GM18508 (cell line): ENCODE data around the gene TPTE.
"Not testable (repeated sequence)": the region's sequence is repeated elsewhere in the genome, so short reads cannot be mapped to it uniquely, and the experiment has no call there.

Experiments
- ATAC-seq: cut with Tn5 transposase; IDR thresholded peaks from one replicate; pipeline ENCODE4 v1.9.1; 2021; ENCODE audit warnings: moderate number of reproducible peaks; ENCODE audit not compliant: insufficient read depth, unreplicated experiment

Gene TPTE

DNA sequence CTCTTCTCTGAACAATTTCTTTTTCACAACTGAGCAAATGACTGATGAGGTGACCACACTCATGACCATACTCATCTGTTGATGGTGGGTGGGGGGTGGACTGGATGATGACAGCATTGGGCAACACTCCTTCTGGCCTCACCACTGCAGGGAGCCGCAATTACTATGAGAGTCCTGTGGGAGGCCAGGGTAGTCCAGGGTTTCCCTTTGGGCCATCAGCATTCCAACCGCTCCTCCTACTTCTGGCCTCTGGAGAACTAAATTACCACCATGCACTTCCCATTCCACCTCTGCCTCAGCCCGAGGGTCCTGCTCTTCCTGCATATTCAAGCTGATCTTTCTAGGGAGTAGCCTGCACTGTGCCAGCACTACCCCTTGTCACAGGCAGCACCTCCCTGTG is 94.7 kb downstream of the TPTE start:
- not testable (repeated sequence) for ATAC-seq

DNA sequence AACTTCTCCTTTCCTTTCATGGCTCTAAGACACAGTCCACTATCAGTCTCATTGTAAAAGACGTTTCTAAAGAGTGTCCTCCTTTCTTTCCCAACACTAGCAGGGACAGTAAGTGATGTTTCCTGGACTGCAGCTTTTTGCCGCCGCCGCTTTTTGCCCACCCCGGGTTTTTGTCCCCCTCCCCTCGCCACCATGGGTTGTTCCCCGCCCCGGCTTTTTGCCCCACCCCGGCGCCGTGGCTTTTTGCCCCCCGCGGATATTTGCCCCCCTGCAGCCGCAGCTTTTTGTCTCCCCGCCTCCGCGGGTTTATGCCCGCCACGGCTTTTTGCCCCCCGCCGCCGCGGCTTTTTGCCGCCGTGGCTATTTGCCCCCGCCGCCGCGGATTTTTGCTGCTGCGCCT is 95.2 kb downstream of the TPTE start:
- ATAC-seq, result no peak

DNA sequence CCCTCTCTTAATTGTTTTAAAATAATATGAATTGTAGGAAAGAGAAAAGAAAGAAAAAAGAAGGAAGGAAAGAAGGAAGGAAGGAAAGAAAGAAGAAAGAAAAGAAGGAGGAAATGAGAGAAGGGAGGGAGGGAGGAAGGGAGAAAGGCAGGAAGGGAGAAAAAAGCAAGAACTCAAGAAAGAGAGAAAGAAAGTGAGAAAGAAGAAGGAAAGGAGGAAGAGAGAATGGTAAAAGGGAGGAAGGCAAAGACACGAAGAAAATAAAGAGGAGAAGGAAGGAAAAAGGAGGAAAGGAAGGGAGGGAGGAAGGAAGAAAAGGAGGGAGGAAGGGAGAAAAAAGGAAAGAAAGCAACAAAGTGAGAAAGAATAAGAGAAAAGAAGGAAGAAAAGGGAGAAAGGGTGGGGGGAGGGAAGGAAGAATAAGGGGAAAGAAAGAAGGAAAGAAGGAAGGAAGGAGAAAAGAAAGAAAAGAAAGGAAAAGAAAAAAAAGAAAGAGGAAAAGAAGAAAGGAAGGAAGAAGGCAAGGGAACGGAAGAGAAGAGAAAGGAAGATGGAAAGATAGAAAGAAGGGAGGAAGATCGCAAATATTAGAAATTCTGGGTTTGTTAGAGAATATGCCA is 95.9 kb downstream of the TPTE start:
- ATAC-seq, result not testable (repeated sequence)

DNA sequence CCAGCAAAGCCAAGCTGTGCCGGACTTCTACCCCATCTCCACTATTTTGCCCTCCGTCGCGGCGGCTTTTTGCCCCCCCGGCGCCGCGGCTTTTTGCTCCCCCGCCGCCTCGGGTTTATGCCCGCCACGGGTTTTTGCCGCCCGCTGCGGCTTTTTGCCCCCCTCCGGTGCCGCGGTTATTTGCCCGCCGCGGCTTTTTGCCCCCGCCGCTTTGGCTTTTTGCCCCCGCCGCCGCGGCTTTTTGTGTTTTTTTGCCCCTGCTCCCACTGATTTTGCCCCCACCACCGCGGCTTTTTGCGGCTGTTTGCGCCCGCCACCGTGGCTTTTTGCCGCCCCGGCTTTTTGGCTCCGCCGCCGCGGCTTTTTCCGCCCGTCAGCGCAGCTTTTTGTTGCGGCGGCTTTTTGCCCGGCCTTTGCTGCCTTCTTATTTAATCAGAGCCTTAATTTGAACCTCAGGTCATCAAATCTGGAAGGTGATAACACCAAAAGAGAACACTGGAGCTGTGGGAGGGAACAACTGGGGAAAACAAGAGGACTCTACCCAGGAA is 106.0 kb downstream of the TPTE start:
- no peak for ATAC-seq

DNA sequence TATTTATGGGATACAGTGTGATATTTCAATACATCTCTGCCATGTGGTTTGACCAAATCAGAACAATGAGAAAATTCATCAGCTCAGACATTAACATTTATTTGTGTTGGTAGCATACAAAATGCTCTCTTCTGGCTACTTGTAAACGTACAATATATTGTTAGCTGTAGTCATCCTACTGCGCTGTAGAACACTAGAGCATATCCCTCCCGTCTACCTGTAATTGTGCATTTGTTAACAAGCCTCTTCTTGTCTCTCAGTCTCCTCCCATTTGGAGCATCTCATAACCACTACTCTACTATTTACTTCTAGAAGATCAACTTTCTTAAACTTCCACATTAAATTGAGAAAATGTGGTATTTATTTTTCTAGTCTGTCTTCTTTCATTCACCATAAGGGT is 107.9 kb downstream of the TPTE start:
- ATAC-seq, result not testable (repeated sequence)

DNA sequence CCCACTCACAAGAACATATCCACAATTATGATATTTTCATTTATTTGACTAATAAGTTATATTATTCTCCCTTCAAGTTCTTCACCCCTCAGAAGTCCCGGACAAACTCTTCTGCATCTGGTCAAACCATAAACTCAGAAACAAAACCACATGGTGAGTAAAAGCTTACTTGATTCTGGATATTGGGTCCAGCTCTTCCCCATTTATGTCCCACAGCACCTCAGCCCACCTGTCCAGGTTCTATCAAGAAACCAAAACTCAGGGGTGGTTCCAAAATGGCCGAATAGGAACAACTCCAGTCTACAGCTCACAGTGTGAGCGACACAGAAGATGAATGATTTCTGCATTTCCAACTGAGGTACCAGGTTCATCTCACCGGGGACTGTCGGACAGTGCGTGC is 109.4 kb downstream of the TPTE start:
- not testable (repeated sequence) for ATAC-seq

DNA sequence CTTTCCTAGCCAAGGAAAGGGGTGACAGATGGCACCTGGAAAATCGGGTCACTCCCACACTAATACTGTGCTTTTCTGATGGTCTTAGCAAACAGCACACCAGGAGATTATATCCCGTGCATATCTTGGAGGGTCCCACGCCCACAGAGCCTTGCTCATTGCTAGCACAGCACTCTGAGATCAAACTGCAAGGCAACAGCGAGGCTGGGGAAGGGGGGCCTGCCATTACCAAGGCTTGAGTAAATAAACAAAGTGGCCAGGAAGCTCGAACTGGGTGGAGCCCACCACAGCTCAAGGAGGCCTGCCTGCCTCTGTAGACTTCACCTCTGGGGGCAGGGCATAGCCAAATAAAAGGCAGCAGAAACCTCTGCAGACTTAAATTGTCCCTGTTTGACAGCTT is 109.9 kb downstream of the TPTE start:
- not testable (repeated sequence) for ATAC-seq

DNA sequence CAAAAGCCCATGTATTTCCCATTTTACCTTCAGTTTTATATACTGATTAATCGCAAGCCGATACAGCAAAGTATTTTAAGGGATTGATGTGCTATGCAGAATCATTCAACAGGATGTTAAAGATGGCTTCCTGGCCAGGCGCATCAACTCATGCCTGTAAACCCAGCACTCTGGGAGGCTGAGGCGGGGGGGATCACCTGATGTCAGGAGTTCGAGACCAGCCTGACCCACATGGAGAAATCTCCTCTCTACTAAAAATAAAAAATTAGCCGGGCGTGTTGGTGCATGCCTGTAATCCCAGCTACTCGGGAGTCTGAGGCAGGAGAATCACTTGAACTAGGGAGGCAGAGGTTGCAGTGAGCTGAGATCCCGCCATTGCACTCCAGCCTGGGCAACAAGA is 116.8 kb downstream of the TPTE start:
- not testable (repeated sequence) for ATAC-seq

DNA sequence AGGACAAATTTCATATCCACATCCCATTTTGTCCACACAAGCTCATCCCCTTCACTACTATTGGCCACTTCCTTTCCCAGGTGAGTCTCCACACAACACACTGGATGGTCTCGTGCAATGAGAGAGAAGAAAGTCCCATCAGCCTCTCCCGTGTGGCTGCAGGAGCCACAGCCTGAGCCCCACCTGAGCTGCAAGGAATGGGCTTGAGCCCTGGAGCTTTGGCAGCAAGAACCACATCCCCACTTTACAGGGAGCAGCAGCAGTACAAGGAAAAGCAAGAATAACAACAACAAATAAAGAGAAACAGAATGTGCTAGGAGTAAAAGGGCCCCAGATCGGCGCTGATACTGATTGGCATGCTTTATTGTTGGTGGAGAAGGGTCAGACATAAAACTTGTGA is 117.7 kb downstream of the TPTE start:
- ATAC-seq, result no peak

DNA sequence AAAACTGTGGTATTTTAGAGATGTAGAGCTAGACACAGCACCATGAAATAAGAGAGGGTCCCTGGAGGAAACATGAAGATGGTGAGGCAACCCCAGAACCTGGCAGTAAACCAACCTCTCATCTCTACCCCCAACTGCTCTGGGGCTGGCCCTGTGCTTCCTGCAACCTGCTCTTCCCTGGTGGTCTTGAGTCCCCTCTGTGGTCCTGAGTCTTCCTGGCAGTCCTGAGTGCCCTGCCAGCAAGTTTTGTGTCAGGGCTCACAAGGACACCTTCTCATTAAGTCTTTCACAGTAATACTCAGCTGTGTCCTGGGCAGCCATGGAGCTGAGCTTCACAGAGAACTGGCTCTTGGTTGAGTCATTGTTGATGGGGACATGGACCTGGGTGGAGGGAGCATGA is 118.4 kb downstream of the TPTE start:
- not testable (repeated sequence) for ATAC-seq

DNA sequence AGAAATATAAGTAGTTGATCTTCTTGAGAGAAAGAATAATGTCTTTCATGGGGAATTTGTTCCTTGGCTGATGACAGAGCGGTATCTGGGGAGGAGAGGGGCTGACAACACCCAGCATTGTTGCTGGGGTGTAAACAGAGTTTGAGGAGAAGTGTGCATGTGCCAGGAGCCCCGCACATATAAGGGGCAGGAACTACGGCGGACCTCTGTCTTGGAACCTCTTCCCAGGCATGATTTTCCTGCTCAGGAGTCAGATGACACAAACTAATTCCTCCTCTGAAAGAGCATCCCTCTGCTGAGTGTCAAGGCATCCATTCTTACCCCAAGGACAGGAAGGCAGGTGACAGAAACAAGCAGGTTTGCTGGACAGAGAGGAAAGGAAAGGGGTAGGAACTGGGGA is 119.1 kb downstream of the TPTE start:
- no peak for ATAC-seq

DNA sequence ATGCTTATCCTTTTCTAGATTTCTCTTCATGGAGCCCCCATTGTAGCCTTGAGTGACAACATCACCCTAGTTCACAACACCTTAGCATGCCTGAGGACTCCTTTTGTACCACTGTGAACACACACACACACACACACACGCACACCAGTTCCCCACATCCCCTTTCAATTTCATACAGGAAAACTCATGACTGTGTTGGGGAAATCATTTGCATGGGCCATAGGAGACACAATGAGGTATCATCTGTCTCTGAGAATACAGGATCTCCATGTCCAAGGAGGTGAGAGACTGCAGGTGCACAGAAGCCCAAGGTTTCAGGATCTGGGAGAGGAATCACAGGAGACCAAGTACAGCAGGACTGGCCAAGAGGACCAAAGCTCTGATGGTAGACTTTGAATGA is 119.7 kb downstream of the TPTE start:
- ATAC-seq, result no peak

DNA sequence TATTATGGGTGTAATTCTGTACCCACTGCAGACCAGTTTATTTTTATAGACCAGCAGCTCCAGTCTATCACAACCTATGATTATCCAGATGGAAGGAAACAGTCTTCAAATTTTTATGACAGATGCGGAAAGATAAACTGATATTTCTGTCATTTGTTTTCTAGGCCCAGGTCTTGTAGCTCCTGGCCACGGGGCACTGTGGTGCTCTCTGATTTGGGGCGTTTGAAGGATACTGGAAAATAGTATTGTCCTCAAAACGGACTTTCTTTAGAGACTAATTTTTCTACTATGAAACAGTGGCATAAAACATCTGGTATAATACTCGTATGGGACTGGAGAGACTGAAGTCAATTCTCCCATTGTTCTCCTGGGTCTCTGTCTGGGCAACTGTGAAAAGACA is 124.3 kb downstream of the TPTE start:
- not testable (repeated sequence) for ATAC-seq

DNA sequence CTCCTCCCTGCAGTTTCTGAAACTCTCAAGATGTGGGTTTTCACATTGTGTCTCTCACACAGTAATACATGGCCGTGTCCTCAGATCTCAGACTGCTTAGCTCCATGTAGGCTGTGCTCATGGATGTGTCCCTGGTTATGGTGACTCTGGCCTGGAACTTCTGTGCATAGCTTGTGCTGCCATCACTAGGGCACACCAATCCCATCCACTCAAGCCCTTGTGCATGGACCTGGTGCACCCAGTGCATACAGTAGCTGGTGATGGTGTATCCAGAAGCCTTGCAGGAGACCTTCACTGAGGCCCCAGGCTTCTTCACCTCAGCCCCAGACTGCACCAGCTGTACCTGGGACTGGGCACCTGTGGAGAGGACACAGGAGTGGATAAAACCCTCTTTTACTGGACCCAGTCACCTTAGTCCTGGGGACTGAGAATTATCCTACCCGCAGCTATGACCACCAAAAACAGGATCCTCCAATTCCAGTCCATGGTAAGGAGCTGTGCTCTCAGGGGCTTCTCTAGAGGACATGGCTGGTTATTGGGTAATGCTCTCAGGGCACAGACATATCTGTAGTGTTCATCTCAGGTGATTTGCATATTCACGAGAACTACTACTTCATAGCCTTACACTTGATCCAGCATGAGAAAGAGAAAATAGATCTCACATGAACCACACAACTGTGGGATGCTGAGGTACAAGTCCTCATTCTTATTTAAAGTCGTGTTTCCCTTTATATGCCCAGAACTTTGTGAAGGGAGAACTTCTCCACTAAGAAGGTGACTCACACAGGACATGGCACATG is 128.2 kb downstream of the TPTE start:
- not testable (repeated sequence) for ATAC-seq

DNA sequence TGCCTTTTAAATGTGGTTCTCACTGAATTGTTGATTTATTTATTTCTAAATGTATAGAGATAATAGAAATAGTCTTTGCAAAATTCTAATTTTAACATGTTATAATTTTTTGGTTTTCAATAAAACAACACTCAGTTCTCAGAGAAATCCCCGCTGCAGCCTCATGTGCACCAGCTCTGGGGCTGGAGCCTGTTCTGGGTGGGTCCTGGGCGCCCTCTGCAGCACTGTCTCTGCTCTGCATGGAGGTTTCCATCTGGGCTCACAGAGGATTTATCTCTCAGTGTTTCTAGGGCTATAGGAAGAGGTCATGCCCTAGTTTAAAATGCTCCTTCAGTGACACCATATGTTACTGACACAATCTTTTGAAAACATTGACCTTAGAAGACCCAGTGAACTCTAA is 128.9 kb downstream of the TPTE start:
- ATAC-seq, result not testable (repeated sequence)
